ENCODE measurements around the gene SEPTIN8.

SEPTIN8 gene

GRCh38 chr5:132776131-132776937 is 705 bp downstream of the SEPTIN8 start:
- DNase-seq (ENCODE audit: insufficient read length, low spot score) = no peak
- TF ChIP-seq SPI1 (IDR thresholded peaks at IDR 0.05; ENCODE audit: low read depth, low read length) = no peak
- no peak for TF ChIP-seq POLR2AphosphoS5 (IDR thresholded peaks at IDR 0.05; ENCODE audit: low read depth, low read length)
- no peak for TF ChIP-seq TAF1 (IDR thresholded peaks at IDR 0.05; ENCODE audit: low read depth, low read length)
- no peak for TF ChIP-seq POU2F2 (IDR thresholded peaks at IDR 0.05; ENCODE audit: low read depth, low read length)
- TF ChIP-seq PAX5 (IDR thresholded peaks at IDR 0.05; ENCODE audit: insufficient read depth, low read length, severe bottlenecking) = no peak
- TF ChIP-seq POLR2A (IDR thresholded peaks at IDR 0.05; ENCODE audit: low read depth, low read length) = no peak
- FAIRE-seq = no peak

GRCh38 chr5:132775476-132775961 is 1.5 kb downstream of the SEPTIN8 start:
- no peak for DNase-seq (ENCODE audit: insufficient read length, low spot score)
- TF ChIP-seq POLR2A (IDR thresholded peaks at IDR 0.05; ENCODE audit: low read depth, low read length) = no peak
- no peak for TF ChIP-seq PAX5 (IDR thresholded peaks at IDR 0.05; ENCODE audit: insufficient read depth, low read length, severe bottlenecking)
- no peak for TF ChIP-seq SPI1 (IDR thresholded peaks at IDR 0.05; ENCODE audit: low read depth, low read length)
- no peak for TF ChIP-seq TAF1 (IDR thresholded peaks at IDR 0.05; ENCODE audit: low read depth, low read length)
- TF ChIP-seq POLR2AphosphoS5 (IDR thresholded peaks at IDR 0.05; ENCODE audit: low read depth, low read length) = no peak
- no peak for TF ChIP-seq POU2F2 (IDR thresholded peaks at IDR 0.05; ENCODE audit: low read depth, low read length)
- no peak for FAIRE-seq

GRCh38 chr5:132774896-132775295 is 2.1 kb downstream of the SEPTIN8 start:
- FAIRE-seq = no peak
- no peak for DNase-seq (ENCODE audit: insufficient read length, low spot score)
- no peak for TF ChIP-seq POLR2AphosphoS5 (IDR thresholded peaks at IDR 0.05; ENCODE audit: low read depth, low read length)
- no peak for TF ChIP-seq PAX5 (IDR thresholded peaks at IDR 0.05; ENCODE audit: insufficient read depth, low read length, severe bottlenecking)
- TF ChIP-seq TAF1 (IDR thresholded peaks at IDR 0.05; ENCODE audit: low read depth, low read length) = no peak
- TF ChIP-seq SPI1 (IDR thresholded peaks at IDR 0.05; ENCODE audit: low read depth, low read length) = no peak
- TF ChIP-seq POLR2A (IDR thresholded peaks at IDR 0.05; ENCODE audit: low read depth, low read length) = no peak
- no peak for TF ChIP-seq POU2F2 (IDR thresholded peaks at IDR 0.05; ENCODE audit: low read depth, low read length)

GRCh38 chr5:132774406-132774805 is 2.6 kb downstream of the SEPTIN8 start:
- DNase-seq (ENCODE audit: insufficient read length, low spot score) (no peak), FAIRE-seq (no peak)
- TF ChIP-seq PAX5 (IDR thresholded peaks at IDR 0.05; ENCODE audit: insufficient read depth, low read length, severe bottlenecking) (no peak), SPI1 (IDR thresholded peaks at IDR 0.05; ENCODE audit: low read depth, low read length) (no peak)

- TF ChIP-seq POU2F2 (IDR thresholded peaks at IDR 0.05; ENCODE audit: low read depth, low read length) (no peak), SPI1 (IDR thresholded peaks at IDR 0.05; ENCODE audit: low read depth, low read length) (no peak), PAX5 (IDR thresholded peaks at IDR 0.05; ENCODE audit: insufficient read depth, low read length, severe bottlenecking) (no peak), POLR2AphosphoS5 (IDR thresholded peaks at IDR 0.05; ENCODE audit: low read depth, low read length) (no peak), POLR2A (IDR thresholded peaks at IDR 0.05; ENCODE audit: low read depth, low read length) (no peak), TAF1 (IDR thresholded peaks at IDR 0.05; ENCODE audit: low read depth, low read length) (no peak)
- DNase-seq (ENCODE audit: insufficient read length, low spot score) = no peak
- no peak for FAIRE-seq
Observed at GRCh38 chr5:132773601-132774355, 3.3 kb downstream of the SEPTIN8 start.

DNA sequence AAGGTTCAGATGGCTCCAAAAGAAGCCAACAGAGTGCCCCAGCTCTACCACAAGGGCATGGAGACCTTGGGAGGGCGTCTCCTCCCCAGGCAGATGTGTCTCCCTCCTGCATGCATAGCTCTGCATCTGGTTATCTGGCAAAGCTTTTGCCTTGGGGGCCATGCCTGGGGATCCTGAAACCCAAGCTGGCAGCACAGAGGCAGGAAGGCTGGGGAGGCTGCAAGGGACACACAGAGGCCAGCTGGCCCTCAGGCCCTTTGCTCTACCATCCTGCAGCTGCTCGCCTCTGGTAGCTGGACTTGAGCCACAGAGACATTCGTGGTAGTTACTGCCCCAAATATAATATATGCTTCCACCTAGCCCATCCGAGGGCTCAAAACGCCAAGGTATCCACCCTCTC is 3.9 kb downstream of the SEPTIN8 start:
- DNase-seq (ENCODE audit: insufficient read length, low spot score) = no peak
- no peak for FAIRE-seq
- TF ChIP-seq POU2F2 (IDR thresholded peaks at IDR 0.05; ENCODE audit: low read depth, low read length) (no peak), POLR2A (IDR thresholded peaks at IDR 0.05; ENCODE audit: low read depth, low read length) (no peak), POLR2AphosphoS5 (IDR thresholded peaks at IDR 0.05; ENCODE audit: low read depth, low read length) (no peak), SPI1 (IDR thresholded peaks at IDR 0.05; ENCODE audit: low read depth, low read length) (no peak), PAX5 (IDR thresholded peaks at IDR 0.05; ENCODE audit: insufficient read depth, low read length, severe bottlenecking) (no peak), TAF1 (IDR thresholded peaks at IDR 0.05; ENCODE audit: low read depth, low read length) (no peak)

- DNase-seq (ENCODE audit: insufficient read length, low spot score) (no peak), FAIRE-seq (no peak)
- TF ChIP-seq PAX5 (IDR thresholded peaks at IDR 0.05; ENCODE audit: insufficient read depth, low read length, severe bottlenecking) = no peak
- TF ChIP-seq TAF1 (IDR thresholded peaks at IDR 0.05; ENCODE audit: low read depth, low read length) = no peak
- TF ChIP-seq SPI1 (IDR thresholded peaks at IDR 0.05; ENCODE audit: low read depth, low read length) = no peak
- TF ChIP-seq POU2F2 (IDR thresholded peaks at IDR 0.05; ENCODE audit: low read depth, low read length) = no peak
- no peak for TF ChIP-seq POLR2AphosphoS5 (IDR thresholded peaks at IDR 0.05; ENCODE audit: low read depth, low read length)
- TF ChIP-seq POLR2A (IDR thresholded peaks at IDR 0.05; ENCODE audit: low read depth, low read length) = no peak
Observed at GRCh38 chr5:132772291-132773070, 4.6 kb downstream of the SEPTIN8 start.

- DNase-seq (ENCODE audit: insufficient read length, low spot score) = no peak
- no peak for TF ChIP-seq TAF1 (IDR thresholded peaks at IDR 0.05; ENCODE audit: low read depth, low read length)
- TF ChIP-seq SPI1 (IDR thresholded peaks at IDR 0.05; ENCODE audit: low read depth, low read length) = no peak
- no peak for TF ChIP-seq POLR2A (IDR thresholded peaks at IDR 0.05; ENCODE audit: low read depth, low read length)
- TF ChIP-seq PAX5 (IDR thresholded peaks at IDR 0.05; ENCODE audit: insufficient read depth, low read length, severe bottlenecking) = no peak
- no peak for FAIRE-seq
Observed at GRCh38 chr5:132771503-132771998, 5.5 kb downstream of the SEPTIN8 start.
